ENCODE measurements around the gene ABL1. TPM values are rescaled to one million over a fixed set of nuclear protein-coding genes. Genes with fewer than 3 reads are reported as not detected.
A peak's percentile ranks its signal among the peaks of the same experiment; 100 is the strongest.

The ABL1 gene
- total RNA-seq, 1 donor from 2014 or later, result 113 TPM

GRCh38 chr9:130878295-130878694, 43.2 kb downstream of the ABL1 start:
- Histone ChIP-seq H3K9ac (ENCODE audit: low read length) (no peak overlapping the region), H3K9me3 (ENCODE audit: insufficient read depth, low read depth, low read length) (no peaks in the 10 kb centered on the region), H3K27me3 (ENCODE audit: insufficient read depth, low read length) (no peaks in the 10 kb centered on the region), H3K4me3 (ENCODE audit: insufficient read depth, low read depth, low read length) (no peak overlapping the region), H3K79me2 (ENCODE audit: insufficient read depth, low read length) (peaks cover 40% of the 10 kb centered on the region), H3K4me2 (ENCODE audit: low read length) (no peak overlapping the region), H2AFZ (ENCODE audit: low read depth, low read length) (no peak overlapping the region), H3K36me3 (ENCODE audit: insufficient read depth, low read length) (peaks cover 71% of the 10 kb centered on the region), H4K20me1 (ENCODE audit: insufficient read depth, low read length) (peaks cover 82% of the 10 kb centered on the region), H3K4me1 (ENCODE audit: insufficient read depth, low read length) (no peaks in the 10 kb centered on the region), H3K27ac (ENCODE audit: low read depth, low read length) (no peak overlapping the region)
- peaks cover 17% of the 10 kb centered on the region for H3K36me3 Mint-ChIP-seq (ENCODE audit: low read depth, unreplicated experiment)
- DNase-seq (ENCODE audit: low read depth) (no peak), FAIRE-seq (no peak)
- no peaks in the 10 kb centered on the region for H3K27me3 Mint-ChIP-seq (ENCODE audit: low read depth, unreplicated experiment)
- H3K9me3 Mint-ChIP-seq (ENCODE audit: unreplicated experiment), result no peaks in the 10 kb centered on the region
- H3K4me3 Mint-ChIP-seq (ENCODE audit: unreplicated experiment), result no peak overlapping the region
- H3K27ac Mint-ChIP-seq (ENCODE audit: unreplicated experiment), result no peak overlapping the region
- H3K4me1 Mint-ChIP-seq (ENCODE audit: low read depth, unreplicated experiment), result no peaks in the 10 kb centered on the region
- TF ChIP-seq EZH2 (IDR thresholded peaks at IDR 0.05; ENCODE audit: insufficient read depth, low read length), result no peak
- no peak for TF ChIP-seq CTCF (IDR thresholded peaks at IDR 0.05; ENCODE audit: insufficient read depth, low read depth, low read length)

- Mint-ChIP-seq H3K9me3 (ENCODE audit: unreplicated experiment) (no peaks in the 10 kb centered on the region), H3K36me3 (ENCODE audit: low read depth, unreplicated experiment) (peaks cover 17% of the 10 kb centered on the region), H3K4me1 (ENCODE audit: low read depth, unreplicated experiment) (no peaks in the 10 kb centered on the region), H3K27ac (ENCODE audit: unreplicated experiment) (peak overlapping the region; percentile 0), H3K27me3 (ENCODE audit: low read depth, unreplicated experiment) (no peaks in the 10 kb centered on the region), H3K4me3 (ENCODE audit: unreplicated experiment) (no peak overlapping the region)
- FAIRE-seq (no peak), DNase-seq (ENCODE audit: low read depth) (no peak)
- Histone ChIP-seq H3K4me1 (ENCODE audit: insufficient read depth, low read length) (no peaks in the 10 kb centered on the region), H3K36me3 (ENCODE audit: insufficient read depth, low read length) (peaks cover 66% of the 10 kb centered on the region), H4K20me1 (ENCODE audit: insufficient read depth, low read length) (peaks cover 80% of the 10 kb centered on the region), H3K4me2 (ENCODE audit: low read length) (no peak overlapping the region), H3K27ac (ENCODE audit: low read depth, low read length) (no peak overlapping the region), H3K4me3 (ENCODE audit: insufficient read depth, low read depth, low read length) (no peak overlapping the region), H3K9ac (ENCODE audit: low read length) (no peak overlapping the region), H3K9me3 (ENCODE audit: insufficient read depth, low read depth, low read length) (no peaks in the 10 kb centered on the region), H2AFZ (ENCODE audit: low read depth, low read length) (no peak overlapping the region), H3K27me3 (ENCODE audit: insufficient read depth, low read length) (no peaks in the 10 kb centered on the region), H3K79me2 (ENCODE audit: insufficient read depth, low read length) (peaks cover 30% of the 10 kb centered on the region)
- TF ChIP-seq EZH2 (IDR thresholded peaks at IDR 0.05; ENCODE audit: insufficient read depth, low read length) (no peak), CTCF (IDR thresholded peaks at IDR 0.05; ENCODE audit: insufficient read depth, low read depth, low read length) (no peak)
These were observed 44.9 kb downstream of the ABL1 start for GRCh38 chr9:130879863-130880411.

GRCh38 chr9:130880599-130881220, 45.7 kb downstream of the ABL1 start:
- H3K9me3 ChIP-seq (ENCODE audit: insufficient read depth, low read depth, low read length), result no peaks in the 10 kb centered on the region
- no peak for DNase-seq (ENCODE audit: low read depth)
- Mint-ChIP-seq H3K27ac (ENCODE audit: unreplicated experiment) (no peak overlapping the region), H3K4me1 (ENCODE audit: low read depth, unreplicated experiment) (peaks cover under 1% of the 10 kb centered on the region), H3K36me3 (ENCODE audit: low read depth, unreplicated experiment) (peaks cover 22% of the 10 kb centered on the region), H3K9me3 (ENCODE audit: unreplicated experiment) (no peaks in the 10 kb centered on the region), H3K4me3 (ENCODE audit: unreplicated experiment) (no peak overlapping the region), H3K27me3 (ENCODE audit: low read depth, unreplicated experiment) (no peaks in the 10 kb centered on the region)
- no peak overlapping the region for H3K9ac ChIP-seq (ENCODE audit: low read length)
- no peak overlapping the region for H3K4me2 ChIP-seq (ENCODE audit: low read length)
- H3K79me2 ChIP-seq (ENCODE audit: insufficient read depth, low read length), result peaks cover 33% of the 10 kb centered on the region
- FAIRE-seq, result no peak
- no peaks in the 10 kb centered on the region for H3K27me3 ChIP-seq (ENCODE audit: insufficient read depth, low read length)
- peaks cover 69% of the 10 kb centered on the region for H3K36me3 ChIP-seq (ENCODE audit: insufficient read depth, low read length)
- no peak for TF ChIP-seq EZH2 (IDR thresholded peaks at IDR 0.05; ENCODE audit: insufficient read depth, low read length)
- no peak overlapping the region for H3K27ac ChIP-seq (ENCODE audit: low read depth, low read length)
- no peaks in the 10 kb centered on the region for H3K4me1 ChIP-seq (ENCODE audit: insufficient read depth, low read length)
- peaks cover 81% of the 10 kb centered on the region for H4K20me1 ChIP-seq (ENCODE audit: insufficient read depth, low read length)
- no peak overlapping the region for H2AFZ ChIP-seq (ENCODE audit: low read depth, low read length)
- no peak overlapping the region for H3K4me3 ChIP-seq (ENCODE audit: insufficient read depth, low read depth, low read length)

Data from astrocyte (in vitro differentiated cells and primary cell).